Activated CD4-positive, CD25-positive, alpha-beta regulatory T cell treated with anti-CD3 and anti-CD28 coated beads, Interleukin-2, amount 50 U/mL, for 16 hours (primary cell): Measurements from ENCODE around the gene CDX1.
A peak's percentile ranks its signal among the peaks of the same experiment; 100 is the strongest.

Experiments used
- DNase-seq: peaks from one replicate; pipeline ENCODE4 v3.0.0-alpha.2; 2020; ENCODE audit warnings: low read depth, low spot score

CDX1 gene

GRCh38 chr5:150146862-150147601 is 19.5 kb upstream of the CDX1 start:
- no peak for DNase-seq

- no peak for DNase-seq
Measured at GRCh38 chr5:150147670-150148069, 18.9 kb upstream of the CDX1 start.

GRCh38 chr5:150148117-150148927 is 18.3 kb upstream of the CDX1 start:
- DNase-seq = no peak

- DNase-seq = no peak
Measured at GRCh38 chr5:150149618-150150017, 17.0 kb upstream of the CDX1 start.

- no peak for DNase-seq
Measured at GRCh38 chr5:150152636-150153462, 13.7 kb upstream of the CDX1 start.

GRCh38 chr5:150153483-150153882 is 13.1 kb upstream of the CDX1 start:
- no peak for DNase-seq

GRCh38 chr5:150153957-150154617 is 12.5 kb upstream of the CDX1 start:
- DNase-seq = no peak

- DNase-seq = no peak
Measured at GRCh38 chr5:150154618-150155128, 11.9 kb upstream of the CDX1 start.

GRCh38 chr5:150155258-150156026 is 11.1 kb upstream of the CDX1 start, which contains the start of gene PDGFRB:
TSS of gene PDGFRB (minus strand) at chr5:150155845. CDS start at chr5:150137047, 18,798 bp downstream.
- no peak for DNase-seq

GRCh38 chr5:150156027-150156368 is 10.6 kb upstream of the CDX1 start:
- DNase-seq = no peak

- no peak for DNase-seq
Measured at GRCh38 chr5:150156540-150156939, 10.0 kb upstream of the CDX1 start.

- DNase-seq = no peak
Measured at GRCh38 chr5:150157168-150157567, 9.4 kb upstream of the CDX1 start.

GRCh38 chr5:150158170-150158949 is 8.2 kb upstream of the CDX1 start:
- DNase-seq = no peak

GRCh38 chr5:150159031-150159430 is 7.5 kb upstream of the CDX1 start:
- DNase-seq = no peak

- no peak for DNase-seq
Measured at GRCh38 chr5:150159741-150160179, 6.8 kb upstream of the CDX1 start.

GRCh38 chr5:150160448-150161081 is 6.0 kb upstream of the CDX1 start:
- DNase-seq = no peak

- peak; percentile 40 for DNase-seq
Measured at GRCh38 chr5:150161242-150162141, 5.1 kb upstream of the CDX1 start.

GRCh38 chr5:150162142-150162513 is 4.5 kb upstream of the CDX1 start:
- no peak for DNase-seq
